ENCODE results near the gene RAD51B.
"Not testable (repeated sequence)": the region's sequence is repeated elsewhere in the genome, so short reads cannot be mapped to it uniquely, and the experiment has no call there.

Gene RAD51B

DNA sequence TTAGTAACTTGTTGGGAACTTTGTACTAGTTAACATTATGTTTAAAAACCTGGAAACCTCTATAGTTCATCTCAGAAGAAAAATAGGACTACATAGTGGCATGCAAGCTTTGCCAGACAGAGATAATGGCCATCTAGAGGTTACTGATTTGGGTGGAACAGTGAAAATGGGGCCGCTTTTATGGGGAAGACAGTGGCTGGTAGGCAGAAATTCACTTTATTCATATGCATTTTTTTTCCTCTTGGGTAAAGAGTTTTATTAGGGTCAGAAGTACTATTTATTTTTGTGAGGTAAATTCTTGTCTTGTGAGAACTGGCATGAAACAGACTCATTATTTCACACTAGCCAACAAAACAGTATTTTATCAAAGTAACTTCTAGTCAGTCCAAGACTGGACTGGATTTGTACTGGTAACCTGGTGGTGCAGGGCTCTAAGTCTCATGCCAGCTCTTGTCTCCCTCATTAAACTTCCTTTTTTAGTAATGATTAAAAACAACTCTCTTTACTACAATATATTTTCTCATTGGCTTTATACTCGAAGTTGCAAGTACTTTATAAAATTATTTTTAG, 345.8 kb downstream of the RAD51B start:
- Mint-ChIP-seq H3K36me3 (no peaks in the 10 kb centered on the region), H3K4me3 (no peak overlapping the region), H3K27ac (no peak overlapping the region), H3K4me1 (no peaks in the 10 kb centered on the region), H3K9me3 (no peaks in the 10 kb centered on the region)
- no peak for DNase-seq (ENCODE audit: low spot score in 2 of 2)
- ATAC-seq, result no peak

DNA sequence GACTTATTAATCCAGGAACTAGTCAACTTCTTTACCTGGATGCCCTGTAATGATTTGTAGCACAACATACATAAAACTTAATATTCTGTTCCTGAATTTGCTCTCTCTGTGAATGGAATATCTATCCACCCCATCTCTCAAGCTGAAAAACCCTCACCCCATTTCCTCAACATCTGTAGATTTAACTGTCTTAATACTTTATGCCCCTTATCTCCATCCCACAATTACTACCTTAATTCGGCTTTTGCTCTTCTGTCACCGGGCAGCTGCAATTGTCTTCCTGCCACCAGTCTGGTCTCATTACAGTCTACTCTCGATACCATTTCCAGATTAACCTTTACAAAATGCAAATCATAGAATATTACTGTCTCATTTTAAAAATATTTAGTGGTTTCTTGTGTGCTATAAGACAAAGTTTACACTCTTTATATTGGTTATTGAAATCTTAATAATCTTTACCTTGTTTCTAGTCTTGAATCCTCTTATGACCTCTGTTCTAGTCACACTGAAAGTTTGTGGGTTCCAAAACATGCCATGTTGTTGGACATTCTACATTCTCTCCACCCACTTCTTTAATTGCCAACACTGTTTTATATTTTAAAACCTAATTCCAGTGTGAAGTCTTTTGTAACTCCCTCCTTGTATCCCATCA, 347.3 kb downstream of the RAD51B start:
- no peak overlapping the region for H3K4me3 Mint-ChIP-seq
- ATAC-seq, result no peak
- H3K4me1 Mint-ChIP-seq, result no peaks in the 10 kb centered on the region
- H3K27ac Mint-ChIP-seq, result no peak overlapping the region
- no peak for DNase-seq (ENCODE audit: low spot score in 2 of 2)
- no peaks in the 10 kb centered on the region for H3K9me3 Mint-ChIP-seq
- H3K36me3 Mint-ChIP-seq, result no peaks in the 10 kb centered on the region

DNA sequence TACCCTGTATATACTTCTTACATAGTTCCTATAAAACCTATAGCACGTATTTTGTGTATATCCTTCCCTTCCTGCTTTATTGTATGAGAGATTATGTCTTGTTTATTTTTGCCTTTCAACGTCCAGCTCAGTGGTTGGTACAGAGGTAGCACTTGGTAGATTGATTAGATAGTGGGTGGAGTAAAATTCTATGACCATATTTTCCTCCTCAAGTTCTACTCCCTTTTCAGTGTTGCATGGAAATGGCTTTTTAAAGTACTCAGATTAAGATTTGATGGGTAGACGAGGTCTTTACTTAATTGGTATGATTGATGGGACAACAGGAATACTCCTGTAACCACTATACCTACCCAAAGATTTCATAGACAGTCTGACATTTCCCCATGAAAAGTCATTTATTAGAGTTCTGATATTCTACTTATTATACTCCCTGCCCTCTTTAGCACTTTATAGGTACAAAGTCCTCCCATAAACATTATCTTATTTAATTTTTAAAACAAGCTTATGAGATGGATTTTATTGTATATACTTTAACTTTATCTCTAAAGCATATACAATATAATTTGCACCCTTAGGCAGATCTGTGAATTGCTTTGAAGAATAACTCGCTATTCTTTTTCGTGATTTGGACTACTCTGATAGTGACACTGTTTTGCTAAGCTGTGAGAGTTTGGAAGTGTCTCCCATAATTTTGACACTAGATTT, 348.0 kb downstream of the RAD51B start:
- Mint-ChIP-seq H3K4me3 (no peak overlapping the region), H3K27ac (no peak overlapping the region), H3K9me3 (no peaks in the 10 kb centered on the region), H3K36me3 (no peaks in the 10 kb centered on the region), H3K4me1 (no peaks in the 10 kb centered on the region)
- DNase-seq (ENCODE audit: low spot score in 2 of 2), result no peak
- ATAC-seq, result no peak

DNA sequence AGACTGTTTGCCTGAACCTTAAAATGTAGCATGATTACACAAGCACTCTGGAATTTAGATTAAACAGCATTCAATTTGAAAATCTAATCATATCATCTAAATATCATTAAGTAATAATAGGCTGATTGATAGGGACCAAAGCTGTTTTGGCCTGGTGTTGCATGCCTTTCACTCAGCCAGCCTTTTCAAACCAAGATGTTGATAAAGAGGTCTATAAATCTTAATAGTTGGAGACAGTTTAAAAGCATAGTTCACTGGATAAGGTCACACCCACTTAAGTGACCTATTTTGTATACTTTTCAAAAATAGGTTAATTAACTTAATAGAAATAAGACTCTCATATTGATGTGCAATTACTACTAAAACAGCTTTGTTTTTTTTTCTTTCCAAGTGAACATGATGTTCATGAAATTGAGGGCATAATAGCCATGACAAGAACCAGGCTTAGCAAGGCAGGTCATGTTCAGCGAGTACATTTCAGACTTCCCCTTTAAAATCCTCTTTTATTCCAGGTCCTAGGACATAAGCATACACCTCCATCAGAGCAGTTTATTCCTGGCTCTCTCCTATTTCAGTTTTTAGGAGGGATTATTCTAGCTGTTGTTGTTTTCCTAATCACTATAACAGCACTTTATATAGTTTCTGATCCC, 349.0 kb downstream of the RAD51B start:
- no peaks in the 10 kb centered on the region for H3K9me3 Mint-ChIP-seq
- DNase-seq (ENCODE audit: low spot score in 2 of 2) (no peak), ATAC-seq (no peak)
- no peaks in the 10 kb centered on the region for H3K4me1 Mint-ChIP-seq
- no peak overlapping the region for H3K4me3 Mint-ChIP-seq
- H3K36me3 Mint-ChIP-seq, result no peaks in the 10 kb centered on the region
- no peak overlapping the region for H3K27ac Mint-ChIP-seq

DNA sequence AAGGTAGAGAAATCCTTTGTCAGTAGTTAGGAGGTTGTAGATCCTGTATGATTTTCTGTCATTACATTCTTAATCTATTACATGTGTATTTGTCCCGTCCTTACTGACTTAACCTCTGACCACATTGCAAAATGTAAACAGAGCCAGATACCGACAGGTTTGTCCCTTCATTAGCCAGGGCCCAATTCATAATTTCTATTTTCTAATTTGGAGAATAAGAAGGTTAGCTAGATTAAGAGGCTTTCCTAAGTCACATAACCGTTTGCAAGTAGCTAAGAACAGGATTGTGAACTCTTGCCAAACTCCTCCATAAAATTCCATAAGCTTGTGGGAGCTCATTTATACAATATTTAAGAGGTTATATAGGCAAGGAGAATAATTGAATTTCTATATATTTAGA, 352.6 kb downstream of the RAD51B start:
- Mint-ChIP-seq H3K36me3 (no peaks in the 10 kb centered on the region), H3K4me1 (no peaks in the 10 kb centered on the region), H3K9me3 (no peaks in the 10 kb centered on the region), H3K4me3 (no peak overlapping the region), H3K27ac (no peak overlapping the region)
- DNase-seq (ENCODE audit: low spot score in 2 of 2) (no peak), ATAC-seq (no peak)

DNA sequence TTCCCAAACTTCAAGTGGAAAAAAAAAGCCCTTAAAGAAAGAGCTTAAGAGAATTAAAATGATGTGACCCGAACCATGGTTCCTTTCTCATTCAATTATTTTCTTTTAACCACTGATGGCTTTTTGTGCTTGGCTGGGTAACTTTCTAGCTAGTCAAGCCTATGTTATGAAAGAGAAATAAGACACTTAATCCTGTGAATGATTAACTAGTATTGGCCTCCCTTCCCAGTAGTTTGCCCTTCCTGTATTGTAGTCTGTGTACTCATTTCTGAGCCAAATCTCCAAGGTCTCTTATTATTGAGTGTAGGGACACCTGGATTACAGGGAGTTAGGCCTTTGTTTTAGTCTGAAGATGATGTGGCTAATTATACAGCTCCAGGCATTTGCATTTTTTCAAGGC, 353.0 kb downstream of the RAD51B start:
- no peak for ATAC-seq
- H3K4me1 Mint-ChIP-seq, result no peaks in the 10 kb centered on the region
- H3K4me3 Mint-ChIP-seq, result no peak overlapping the region
- no peaks in the 10 kb centered on the region for H3K9me3 Mint-ChIP-seq
- H3K27ac Mint-ChIP-seq, result no peak overlapping the region
- DNase-seq (ENCODE audit: low spot score in 2 of 2), result no peak
- H3K36me3 Mint-ChIP-seq, result no peaks in the 10 kb centered on the region

DNA sequence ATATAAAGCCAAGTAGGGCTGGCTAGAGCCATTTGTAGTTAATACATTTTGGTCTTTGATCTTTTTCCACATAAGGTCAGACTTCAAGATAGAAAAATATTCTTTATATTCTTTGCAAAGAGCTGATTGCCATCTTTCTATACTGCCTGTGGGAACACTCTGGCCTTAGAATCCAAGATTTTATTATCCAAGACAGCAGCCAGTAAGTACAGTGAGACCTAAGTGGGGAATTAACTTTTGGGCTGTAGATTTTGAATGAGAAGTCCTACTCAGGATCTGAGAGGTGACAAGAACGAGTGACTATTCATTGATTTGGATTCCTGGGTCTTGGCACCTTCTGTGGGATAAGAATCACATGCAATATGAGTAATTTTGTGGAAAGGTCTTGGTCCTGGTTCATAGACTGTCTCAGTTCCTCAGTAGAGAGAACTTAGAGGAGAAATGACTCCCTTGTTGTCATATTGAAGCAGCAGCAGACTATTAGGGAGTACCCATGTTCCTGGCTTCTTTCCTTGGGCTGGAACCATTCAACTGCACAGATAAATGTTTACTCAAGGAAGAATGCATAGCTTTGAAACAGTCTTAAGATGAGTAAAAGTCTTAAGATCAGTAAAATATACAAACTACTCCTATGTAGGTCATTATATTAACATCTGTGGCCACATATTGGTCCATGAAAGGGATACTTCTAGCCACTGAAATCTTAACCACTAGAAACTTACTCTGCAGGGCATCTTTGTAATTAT, 353.8 kb downstream of the RAD51B start:
- ATAC-seq (no peak), DNase-seq (ENCODE audit: low spot score in 2 of 2) (no peak)
- H3K4me1 Mint-ChIP-seq, result no peaks in the 10 kb centered on the region
- H3K9me3 Mint-ChIP-seq, result no peaks in the 10 kb centered on the region
- H3K36me3 Mint-ChIP-seq, result no peaks in the 10 kb centered on the region
- no peak overlapping the region for H3K4me3 Mint-ChIP-seq
- H3K27ac Mint-ChIP-seq, result no peak overlapping the region

DNA sequence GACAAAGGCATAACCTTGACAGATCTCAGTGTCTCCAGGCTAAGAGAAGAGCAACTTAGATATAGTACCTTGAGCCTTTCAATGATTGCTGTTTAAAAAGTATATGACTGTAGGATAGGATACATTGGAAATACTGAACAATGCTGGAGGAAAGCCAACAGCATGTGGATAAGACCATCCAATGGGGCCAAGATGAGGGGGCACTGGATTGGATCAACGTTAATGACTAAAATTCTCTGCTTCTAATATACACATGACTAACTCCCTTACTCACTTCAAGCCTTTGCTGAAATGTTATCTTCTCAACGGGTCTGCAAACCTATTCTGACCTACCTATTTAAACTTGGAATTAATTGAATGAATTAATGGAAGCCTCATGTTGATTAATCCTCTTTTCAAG, 354.9 kb downstream of the RAD51B start:
- no peak overlapping the region for H3K4me3 Mint-ChIP-seq
- H3K27ac Mint-ChIP-seq, result no peak overlapping the region
- H3K36me3 Mint-ChIP-seq, result no peaks in the 10 kb centered on the region
- H3K9me3 Mint-ChIP-seq, result no peaks in the 10 kb centered on the region
- ATAC-seq (no peak), DNase-seq (ENCODE audit: low spot score in 2 of 2) (no peak)
- no peaks in the 10 kb centered on the region for H3K4me1 Mint-ChIP-seq

DNA sequence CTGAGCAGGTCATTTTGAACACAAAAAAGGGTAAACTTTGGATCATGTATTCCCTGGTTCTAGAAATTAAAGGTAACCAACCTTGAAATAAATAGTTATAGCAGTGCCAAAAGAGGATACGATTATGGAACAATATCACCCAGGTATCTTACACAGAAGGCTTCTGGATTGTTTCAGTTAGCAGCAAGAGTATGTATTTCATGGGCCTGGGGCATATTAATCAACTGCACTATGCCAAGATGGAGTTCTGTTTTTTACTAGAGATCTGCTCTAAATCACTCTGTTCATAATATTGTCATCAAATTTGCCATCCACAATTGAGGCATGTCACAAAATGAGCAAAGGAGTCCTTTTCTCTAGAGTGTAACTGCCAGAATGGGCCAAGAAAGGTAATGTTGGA, 357.1 kb downstream of the RAD51B start:
- no peak for DNase-seq (ENCODE audit: low spot score in 2 of 2)
- ATAC-seq, result no peak
- Mint-ChIP-seq H3K36me3 (no peaks in the 10 kb centered on the region), H3K4me1 (peaks cover 13% of the 10 kb centered on the region), H3K4me3 (no peak overlapping the region), H3K27ac (no peak overlapping the region), H3K9me3 (no peaks in the 10 kb centered on the region)

DNA sequence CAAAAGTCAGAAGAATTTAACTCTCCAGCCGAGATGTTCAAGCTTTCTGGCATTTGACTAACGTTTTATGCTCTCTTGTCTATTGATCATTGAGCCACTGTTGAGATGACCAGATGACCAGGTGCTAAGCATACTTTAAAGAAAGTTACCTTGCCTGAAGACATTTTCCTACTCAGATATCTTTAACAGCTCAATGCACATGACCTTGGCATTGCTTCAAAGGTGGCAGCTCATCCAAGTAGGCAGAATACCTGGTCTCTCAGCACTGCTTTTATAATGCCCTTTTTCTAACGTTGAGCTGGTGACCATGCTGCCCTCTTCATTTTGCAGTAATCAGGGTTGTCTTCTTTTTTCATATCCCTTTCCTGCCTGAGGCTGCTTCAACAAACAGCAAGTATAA, 358.1 kb downstream of the RAD51B start:
- no peaks in the 10 kb centered on the region for H3K36me3 Mint-ChIP-seq

DNA sequence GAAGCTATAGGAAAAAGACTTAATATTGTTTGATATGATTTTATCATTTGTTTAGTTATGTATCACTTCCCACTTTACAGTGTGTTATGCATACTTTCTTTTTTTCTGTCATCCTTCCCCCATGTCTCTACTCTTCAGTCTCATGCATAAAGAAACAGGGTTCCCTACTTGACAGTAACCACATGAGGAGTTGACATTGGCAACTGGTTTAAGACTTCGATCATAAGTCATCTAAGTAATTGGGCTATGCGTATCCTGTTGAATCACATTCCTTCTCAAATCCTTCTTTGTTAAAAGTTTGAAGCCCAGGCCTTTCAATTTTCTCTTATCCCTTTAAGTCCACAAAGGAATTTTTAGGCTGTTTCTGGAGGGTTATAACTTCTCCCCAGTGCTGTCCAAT, 358.7 kb downstream of the RAD51B start:
- DNase-seq (ENCODE audit: low spot score in 2 of 2) (no peak), ATAC-seq (no peak)
- no peak overlapping the region for H3K27ac Mint-ChIP-seq
- no peaks in the 10 kb centered on the region for H3K36me3 Mint-ChIP-seq
- H3K4me3 Mint-ChIP-seq, result no peak overlapping the region
- H3K4me1 Mint-ChIP-seq, result peaks cover 26% of the 10 kb centered on the region
- no peaks in the 10 kb centered on the region for H3K9me3 Mint-ChIP-seq

More for the DNA sequence above, 358.1 kb downstream of the RAD51B start:
- Mint-ChIP-seq H3K4me1 (peaks cover 22% of the 10 kb centered on the region), H3K4me3 (no peak overlapping the region), H3K27ac (no peak overlapping the region), H3K9me3 (no peaks in the 10 kb centered on the region)
- ATAC-seq (no peak), DNase-seq (ENCODE audit: low spot score in 2 of 2) (no peak)

DNA sequence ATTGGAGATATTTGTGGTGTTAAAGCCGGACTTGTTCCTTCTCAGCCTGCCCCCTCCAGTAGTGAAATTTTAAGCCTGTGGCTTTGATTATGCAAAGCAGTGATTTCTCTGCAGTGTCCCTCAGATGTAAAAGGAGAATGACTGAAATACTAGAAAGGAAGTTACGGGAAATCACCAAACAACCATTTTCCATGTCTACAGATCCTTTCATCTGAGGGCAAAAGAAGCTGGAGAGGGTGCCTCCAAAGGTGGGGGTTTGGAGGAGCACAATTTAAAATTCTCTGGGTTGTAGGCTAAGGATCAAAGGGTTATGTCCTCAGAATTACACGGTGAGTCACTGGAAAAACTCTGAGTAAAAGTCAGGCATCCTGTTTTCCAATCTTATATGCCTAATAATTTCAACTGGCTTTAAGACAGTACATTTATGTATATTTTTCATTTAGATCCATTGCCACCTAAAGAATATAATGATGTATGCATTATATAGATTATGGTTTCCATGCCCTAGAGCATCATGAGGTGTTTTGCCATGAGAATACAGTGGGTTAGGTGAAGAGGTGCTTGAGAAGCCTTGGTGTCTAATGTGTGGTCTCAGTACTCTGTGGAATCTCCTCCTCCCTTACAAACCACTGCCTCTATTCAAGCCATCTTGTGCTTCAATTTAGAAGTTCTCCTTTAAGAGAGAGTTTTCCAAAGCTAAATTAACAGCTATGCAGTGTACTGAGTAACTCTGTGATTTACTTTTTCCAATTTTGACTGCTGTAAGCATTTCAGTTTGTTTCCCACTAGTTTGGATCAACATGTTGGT, 362.1 kb downstream of the RAD51B start:
- Mint-ChIP-seq H3K4me1 (peaks cover 26% of the 10 kb centered on the region), H3K9me3 (no peaks in the 10 kb centered on the region), H3K36me3 (no peaks in the 10 kb centered on the region), H3K4me3 (peak overlapping the region; percentile 5), H3K27ac (no peak overlapping the region)
- no peak for DNase-seq (ENCODE audit: low spot score in 2 of 2)
- ATAC-seq, result peak; percentile 48

DNA sequence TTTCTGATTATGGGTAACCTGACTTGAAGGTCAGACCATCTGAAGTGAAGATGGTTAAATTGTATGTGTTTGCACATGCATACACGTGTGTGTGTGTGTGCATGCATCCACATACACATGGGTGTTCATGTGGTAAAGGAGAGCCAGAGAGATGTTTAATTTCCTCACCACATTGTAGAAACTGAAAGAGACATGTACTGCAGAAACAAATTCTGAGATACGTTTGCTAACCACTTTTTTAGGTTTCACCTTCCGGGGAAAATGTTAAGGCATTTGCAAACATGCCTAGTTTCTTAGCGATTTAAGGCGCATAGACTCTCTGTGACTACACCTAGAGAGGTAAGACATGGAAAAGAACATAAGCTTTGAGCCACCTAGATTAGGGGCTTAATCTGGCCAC, 362.9 kb downstream of the RAD51B start:
- peak overlapping the region; percentile 5 for H3K4me3 Mint-ChIP-seq
- DNase-seq (ENCODE audit: low spot score in 2 of 2), result no peak
- ATAC-seq, result peak; percentile 91
- H3K27ac Mint-ChIP-seq, result no peak overlapping the region
- H3K36me3 Mint-ChIP-seq, result no peaks in the 10 kb centered on the region
- H3K9me3 Mint-ChIP-seq, result no peaks in the 10 kb centered on the region
- peaks cover 26% of the 10 kb centered on the region for H3K4me1 Mint-ChIP-seq

DNA sequence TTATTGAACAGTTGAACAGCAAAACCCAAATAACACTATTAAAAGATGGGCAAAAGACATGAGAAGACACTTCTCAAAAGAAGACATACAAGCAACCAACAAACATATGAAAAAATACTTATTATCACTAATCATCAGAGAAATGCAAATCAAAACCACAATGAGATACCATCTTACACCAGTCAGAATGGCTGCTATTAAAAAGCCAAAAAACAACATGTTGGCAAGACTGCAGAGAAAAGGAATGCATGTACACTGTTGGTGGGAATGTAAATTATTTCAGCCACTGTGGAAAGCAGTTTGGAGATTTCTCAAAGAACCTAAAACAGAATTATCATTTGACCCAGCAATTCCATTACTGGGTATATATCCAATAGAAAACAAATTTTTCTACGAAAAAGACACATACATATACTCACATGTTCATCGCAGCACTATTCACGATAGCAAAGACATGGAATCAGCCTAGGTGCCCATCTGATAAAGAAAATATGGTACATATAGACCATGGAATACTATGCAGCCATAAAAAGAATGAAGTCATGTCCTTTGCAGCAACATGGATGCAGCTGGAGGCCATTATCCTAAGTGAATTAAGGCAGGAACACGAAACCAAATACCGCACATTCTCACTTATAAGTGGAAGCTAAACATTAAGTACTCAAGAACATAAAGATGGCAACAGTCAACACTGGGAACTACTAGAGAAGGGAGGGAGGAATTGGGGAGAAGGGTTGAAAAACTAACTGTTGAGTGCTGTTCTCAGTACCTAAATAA, 367.1 kb downstream of the RAD51B start:
- not testable (repeated sequence) for H3K4me3 Mint-ChIP-seq; H3K27ac Mint-ChIP-seq; DNase-seq (ENCODE audit: low spot score in 2 of 2); ATAC-seq; H3K36me3 Mint-ChIP-seq; H3K9me3 Mint-ChIP-seq
- peaks cover 13% of the 10 kb centered on the region for H3K4me1 Mint-ChIP-seq
